Breast epithelium (tissue), 4 donors: ENCODE measurements around the gene GPR62. TPM values are rescaled to one million over a fixed set of nuclear protein-coding genes. Genes with fewer than 3 reads are reported as not detected.
"Not testable (repeated sequence)": the region's sequence is repeated elsewhere in the genome, so short reads cannot be mapped to it uniquely, and the experiment has no call there.

Experiments used
- DNase-seq, 2 donors: peaks; one replicate each; pipeline ENCODE4 v3.0.0-alpha.2; 2019; ENCODE audit warnings: low spot score in 2 of 2
- H3K27ac ChIP-seq, 2 donors: fragments of 200-600 bp; sonication (generic) in 1 of 2; one replicate each; pipeline ENCODE4 v1.5.1; 2016 to 2019; ENCODE audit warnings: mild to moderate bottlenecking in 1 of 2
- H3K27me3 ChIP-seq, 2 donors: fragments of 200-600 bp; sonication (generic) in 1 of 2; one replicate each; pipeline versions ENCODE4 v1.5.1 to v1.6.0; 2017 to 2019; ENCODE audit warnings: control low read depth in 1 of 2, mild to moderate bottlenecking in 1 of 2
- H3K36me3 ChIP-seq: fragments of 200-600 bp; one replicate; pipeline ENCODE4 v1.5.1; 2019
- H3K4me1 ChIP-seq, 2 donors: fragments of 200-600 bp; sonication (generic); one replicate each; pipeline ENCODE4 v1.5.1; 2016 to 2019; ENCODE audit warnings: control low read depth in 1 of 2
- H3K4me3 ChIP-seq, 3 donors: fragments of 200-600 bp; sonication (generic); 1 replicate in 2 of 3; 2 replicates in 1 of 3; pipeline ENCODE4 v1.5.1; 2016 to 2019; ENCODE audit warnings: mild to moderate bottlenecking in 3 of 3, moderate library complexity in 2 of 3
- H3K9me3 ChIP-seq, 2 donors: fragments of 200-600 bp; sonication (generic) in 1 of 2; one replicate each; pipeline ENCODE4 v1.5.1; 2016 to 2019; ENCODE audit warnings: control low read depth in 1 of 2
- CTCF ChIP-seq, 3 donors: fragments of 450-650 bp; IDR thresholded peaks; one replicate each; pipeline ENCODE4 v1.5.1; 2016 to 2017; ENCODE audit warnings: antibody characterized with exemption in 3 of 3, mild to moderate bottlenecking in 3 of 3, moderate library complexity in 3 of 3
- POLR2A ChIP-seq: fragments of 450-650 bp; IDR thresholded peaks from one replicate; pipeline ENCODE4 v1.6.1; 2016; ENCODE audit warnings: antibody characterized with exemption, mild to moderate bottlenecking, moderate library complexity
- POLR2AphosphoS5 ChIP-seq, 3 donors: sonication (generic); formaldehyde crosslinking; IDR thresholded peaks; one replicate each; pipeline ENCODE4 v1.6.1; 2017; ENCODE audit warnings: antibody characterized with exemption in 3 of 3
- intact Hi-C: fragments of 100-400 bp; cut with DNase I; formaldehyde crosslinking; loops from one replicate; pipeline ENCODE4 v1.15.1; 2023; ENCODE audit warnings: low total_unique reads
- total RNA-seq, 3 donors: library from RNA; depleted of rRNA; stranded (reverse); fragments of >200 nt; gene quantifications; one replicate each; pipeline ENCODE4 v1.1.0, GENCODE V29; 2016

The GPR62 gene
- total RNA-seq, 3 donors from 2014 or later: 0.16 TPM; not detected in 2

- intact Hi-C loops: no loop called here
- TF ChIP-seq CTCF (IDR thresholded peaks at IDR 0.05): no peak
- no peak for TF ChIP-seq POLR2A
- TF ChIP-seq POLR2AphosphoS5 (IDR thresholded peaks at IDR 0.05): no peak
- Histone ChIP-seq H3K4me1 (no peaks in the 10 kb centered on the region), H3K9me3 (no peaks in the 10 kb centered on the region), H3K27me3 (no peaks in the 10 kb centered on the region), H3K27ac (no peak overlapping the region), H3K4me3 (no peak overlapping the region), H3K36me3 (no peaks in the 10 kb centered on the region)
- DNase-seq: no peak
These were observed 26.7 kb upstream of the GPR62 start for GRCh38 chr3:51928438-51928837.

GRCh38 chr3:51928981-51929380, 26.2 kb upstream of the GPR62 start:
- H3K9me3 ChIP-seq, H3K4me1 ChIP-seq, DNase-seq, H3K27me3 ChIP-seq, H3K36me3 ChIP-seq, H3K4me3 ChIP-seq, H3K27ac ChIP-seq, intact Hi-C loops: not testable (repeated sequence)

- H3K27ac ChIP-seq: no peak overlapping the region
- no peaks in the 10 kb centered on the region for H3K36me3 ChIP-seq
- H3K27me3 ChIP-seq: no peaks in the 10 kb centered on the region
- DNase-seq: no peak
- TF ChIP-seq POLR2A (no peak), CTCF (IDR thresholded peaks at IDR 0.05) (no peak), POLR2AphosphoS5 (IDR thresholded peaks at IDR 0.05) (no peak)
- H3K4me1 ChIP-seq: no peaks in the 10 kb centered on the region
- H3K9me3 ChIP-seq: no peaks in the 10 kb centered on the region
- intact Hi-C loops: no loop called here
- no peak overlapping the region for H3K4me3 ChIP-seq
These were observed 25.7 kb upstream of the GPR62 start for GRCh38 chr3:51929420-51930003.

- H3K4me1 ChIP-seq: no peaks in the 10 kb centered on the region
- H3K27ac ChIP-seq: no peak overlapping the region
- no peak overlapping the region for H3K4me3 ChIP-seq
- no peaks in the 10 kb centered on the region for H3K27me3 ChIP-seq
- intact Hi-C loops: no loop called here
- TF ChIP-seq POLR2AphosphoS5 (IDR thresholded peaks at IDR 0.05): no peak
- no peak for TF ChIP-seq CTCF (IDR thresholded peaks at IDR 0.05)
- TF ChIP-seq POLR2A: no peak
- H3K9me3 ChIP-seq: no peaks in the 10 kb centered on the region
- DNase-seq: no peak
- no peaks in the 10 kb centered on the region for H3K36me3 ChIP-seq
These were observed 24.7 kb upstream of the GPR62 start for GRCh38 chr3:51930439-51930838.

GRCh38 chr3:51931756-51932155, 23.4 kb upstream of the GPR62 start:
- Histone ChIP-seq H3K9me3 (no peaks in the 10 kb centered on the region), H3K4me1 (no peaks in the 10 kb centered on the region), H3K4me3 (no peak overlapping the region), H3K27me3 (no peaks in the 10 kb centered on the region), H3K27ac (no peak overlapping the region), H3K36me3 (no peaks in the 10 kb centered on the region)
- intact Hi-C loops: no loop called here
- TF ChIP-seq POLR2A: no peak
- no peak for TF ChIP-seq CTCF (IDR thresholded peaks at IDR 0.05)
- TF ChIP-seq POLR2AphosphoS5 (IDR thresholded peaks at IDR 0.05): no peak
- DNase-seq: no peak
